Muscle layer of duodenum (tissue), 2 donors: ENCODE measurements around the gene AAK1.

Experiments used
- H3K27ac ChIP-seq: one replicate; pipeline ENCODE4 v1.7.0; 2013; ENCODE audit warnings: mild to moderate bottlenecking, low read length
- H3K27me3 ChIP-seq: one replicate; pipeline ENCODE4 v1.7.0; 2013; ENCODE audit warnings: low read depth, mild to moderate bottlenecking, control low read depth, low read length
- H3K36me3 ChIP-seq, 2 donors: one replicate each; pipeline ENCODE4 v1.7.0; 2013; ENCODE audit warnings: low read length in 2 of 2, control low read depth in 1 of 2, mild to moderate bottlenecking in 1 of 2; ENCODE audit not compliant: insufficient read depth in 2 of 2, control insufficient read depth in 1 of 2
- H3K4me1 ChIP-seq, 2 donors: one replicate each; pipeline ENCODE4 v1.7.0; 2013; ENCODE audit warnings: low read length in 2 of 2, mild to moderate bottlenecking in 2 of 2, control low read depth in 1 of 2, moderate library complexity in 1 of 2; ENCODE audit not compliant: insufficient read depth in 2 of 2, control insufficient read depth in 1 of 2
- H3K4me3 ChIP-seq, 2 donors: one replicate each; pipeline ENCODE4 v1.7.0; 2013; ENCODE audit warnings: low read length in 2 of 2, low read depth in 1 of 2, mild to moderate bottlenecking in 1 of 2
- H3K9me3 ChIP-seq, 2 donors: one replicate each; pipeline ENCODE4 v1.7.0; 2013; ENCODE audit warnings: low read length in 2 of 2, control low read depth in 1 of 2, mild to moderate bottlenecking in 1 of 2; ENCODE audit not compliant: control insufficient read depth in 1 of 2
- donor health status: healthy.

Gene AAK1

GRCh38 chr2:69594341-69594740, 49.2 kb downstream of the AAK1 start:
- Histone ChIP-seq H3K9me3 (no peaks in the 10 kb centered on the region), H3K4me3 (no peak overlapping the region), H3K36me3 (no peaks in the 10 kb centered on the region), H3K4me1 (peaks cover 0 to 3% of the 10 kb centered on the region in 2 donors), H3K27ac (no peak overlapping the region), H3K27me3 (no peaks in the 10 kb centered on the region)

GRCh38 chr2:69592511-69592910, 51.0 kb downstream of the AAK1 start:
- no peak overlapping the region for H3K4me3 ChIP-seq
- H3K9me3 ChIP-seq = no peaks in the 10 kb centered on the region
- no peak overlapping the region for H3K27ac ChIP-seq
- no peaks in the 10 kb centered on the region for H3K36me3 ChIP-seq
- H3K27me3 ChIP-seq = no peaks in the 10 kb centered on the region
- peaks cover 0 to 3% of the 10 kb centered on the region in 2 donors for H3K4me1 ChIP-seq

- Histone ChIP-seq H3K36me3 (no peaks in the 10 kb centered on the region), H3K27ac (no peak overlapping the region), H3K4me3 (no peak overlapping the region), H3K27me3 (no peaks in the 10 kb centered on the region), H3K9me3 (no peaks in the 10 kb centered on the region), H3K4me1 (peaks cover 0 to 3% of the 10 kb centered on the region in 2 donors)
These were observed 53.4 kb downstream of the AAK1 start for GRCh38 chr2:69589973-69590652.

- H3K4me3 ChIP-seq = no peak overlapping the region
- H3K4me1 ChIP-seq = peaks cover 0 to 3% of the 10 kb centered on the region in 2 donors
- no peaks in the 10 kb centered on the region for H3K9me3 ChIP-seq
- H3K36me3 ChIP-seq = no peaks in the 10 kb centered on the region
- no peaks in the 10 kb centered on the region for H3K27me3 ChIP-seq
- no peak overlapping the region for H3K27ac ChIP-seq
These were observed 54.6 kb downstream of the AAK1 start for GRCh38 chr2:69588945-69589344.

GRCh38 chr2:69588403-69588802, 55.1 kb downstream of the AAK1 start:
- Histone ChIP-seq H3K27me3 (no peaks in the 10 kb centered on the region), H3K36me3 (no peaks in the 10 kb centered on the region), H3K4me1 (peaks cover 0 to 5% of the 10 kb centered on the region in 2 donors), H3K27ac (no peak overlapping the region), H3K4me3 (no peak overlapping the region), H3K9me3 (no peaks in the 10 kb centered on the region)

GRCh38 chr2:69585855-69586555, 57.5 kb downstream of the AAK1 start:
- no peak overlapping the region for H3K4me3 ChIP-seq
- H3K9me3 ChIP-seq = no peaks in the 10 kb centered on the region
- no peak overlapping the region for H3K27ac ChIP-seq
- no peaks in the 10 kb centered on the region for H3K27me3 ChIP-seq
- H3K4me1 ChIP-seq = peaks cover 0 to 24% of the 10 kb centered on the region in 2 donors
- no peaks in the 10 kb centered on the region for H3K36me3 ChIP-seq

GRCh38 chr2:69584127-69584889, 59.2 kb downstream of the AAK1 start:
- Histone ChIP-seq H3K9me3 (no peaks in the 10 kb centered on the region), H3K27ac (no peak overlapping the region), H3K4me1 (peaks cover 0 to 21% of the 10 kb centered on the region in 2 donors), H3K4me3 (no peak overlapping the region), H3K36me3 (no peaks in the 10 kb centered on the region), H3K27me3 (no peaks in the 10 kb centered on the region)

- Histone ChIP-seq H3K4me1 (peaks cover 0 to 21% of the 10 kb centered on the region in 2 donors), H3K27ac (no peak overlapping the region), H3K27me3 (no peaks in the 10 kb centered on the region), H3K4me3 (no peak overlapping the region), H3K36me3 (no peaks in the 10 kb centered on the region), H3K9me3 (no peaks in the 10 kb centered on the region)
These were observed 60.2 kb downstream of the AAK1 start for GRCh38 chr2:69583321-69583833.

- no peaks in the 10 kb centered on the region for H3K9me3 ChIP-seq
- H3K27ac ChIP-seq = no peak overlapping the region
- no peaks in the 10 kb centered on the region for H3K27me3 ChIP-seq
- peaks cover 0 to 22% of the 10 kb centered on the region in 2 donors for H3K4me1 ChIP-seq
- H3K36me3 ChIP-seq = no peaks in the 10 kb centered on the region
- H3K4me3 ChIP-seq = no peak overlapping the region
These were observed 60.9 kb downstream of the AAK1 start for GRCh38 chr2:69582582-69583176.

GRCh38 chr2:69581774-69582581, 61.6 kb downstream of the AAK1 start:
- no peaks in the 10 kb centered on the region for H3K9me3 ChIP-seq
- no peaks in the 10 kb centered on the region for H3K27me3 ChIP-seq
- no peak overlapping the region for H3K27ac ChIP-seq

More at GRCh38 chr2:69581774-69582581, 61.6 kb downstream of the AAK1 start:
- Histone ChIP-seq H3K36me3 (no peaks in the 10 kb centered on the region), H3K4me3 (no peak overlapping the region), H3K4me1 (peaks cover 0 to 26% of the 10 kb centered on the region in 2 donors)
